Measurements from ENCODE around the gene DNAAF9.
A peak's percentile ranks its signal among the peaks of the same experiment; 100 is the strongest.
"Not testable (repeated sequence)": the region's sequence is repeated elsewhere in the genome, so short reads cannot be mapped to it uniquely, and the experiment has no call there.

DNAAF9 gene

DNA sequence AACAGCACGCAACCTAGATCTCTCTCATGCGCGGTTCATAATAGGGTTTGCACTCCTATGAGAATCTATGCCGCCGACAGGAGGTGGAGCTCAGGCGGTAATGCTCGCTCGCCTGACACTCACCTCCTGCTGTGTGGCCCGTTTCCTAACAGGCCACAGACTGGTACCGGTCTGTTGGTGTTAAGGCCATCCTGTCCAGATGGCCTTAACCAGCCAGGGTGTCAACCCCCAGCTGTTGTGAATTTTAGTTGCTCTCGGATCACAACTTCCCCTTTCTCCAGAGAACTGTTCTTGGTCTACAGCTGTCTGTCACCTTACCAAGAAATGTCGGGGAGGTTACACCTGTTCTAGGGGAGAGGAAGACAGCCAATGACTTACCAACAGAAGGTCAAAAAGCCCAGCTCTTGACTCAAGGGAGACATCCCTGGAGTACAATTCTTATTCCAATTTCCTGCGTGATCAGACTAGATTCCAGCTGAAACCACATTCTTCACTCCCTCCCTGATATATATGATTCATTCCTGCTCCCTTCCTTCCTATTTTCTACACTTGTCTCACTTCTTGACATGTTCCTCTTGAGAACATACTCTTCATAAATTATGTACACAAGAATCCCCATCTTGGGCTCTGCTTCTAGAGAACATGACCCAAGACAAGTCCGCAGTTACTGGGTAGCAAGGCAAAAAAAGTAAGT, 23.1 kb upstream of the DNAAF9 start:
- TF ChIP-seq, protein P1, sequence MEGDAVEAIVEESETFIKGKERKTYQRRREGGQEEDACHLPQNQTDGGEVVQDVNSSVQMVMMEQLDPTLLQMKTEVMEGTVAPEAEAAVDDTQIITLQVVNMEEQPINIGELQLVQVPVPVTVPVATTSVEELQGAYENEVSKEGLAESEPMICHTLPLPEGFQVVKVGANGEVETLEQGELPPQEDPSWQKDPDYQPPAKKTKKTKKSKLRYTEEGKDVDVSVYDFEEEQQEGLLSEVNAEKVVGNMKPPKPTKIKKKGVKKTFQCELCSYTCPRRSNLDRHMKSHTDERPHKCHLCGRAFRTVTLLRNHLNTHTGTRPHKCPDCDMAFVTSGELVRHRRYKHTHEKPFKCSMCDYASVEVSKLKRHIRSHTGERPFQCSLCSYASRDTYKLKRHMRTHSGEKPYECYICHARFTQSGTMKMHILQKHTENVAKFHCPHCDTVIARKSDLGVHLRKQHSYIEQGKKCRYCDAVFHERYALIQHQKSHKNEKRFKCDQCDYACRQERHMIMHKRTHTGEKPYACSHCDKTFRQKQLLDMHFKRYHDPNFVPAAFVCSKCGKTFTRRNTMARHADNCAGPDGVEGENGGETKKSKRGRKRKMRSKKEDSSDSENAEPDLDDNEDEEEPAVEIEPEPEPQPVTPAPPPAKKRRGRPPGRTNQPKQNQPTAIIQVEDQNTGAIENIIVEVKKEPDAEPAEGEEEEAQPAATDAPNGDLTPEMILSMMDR (conservative IDR thresholded peaks at IDR 0.05; ENCODE audit: control insufficient read depth, insufficient read depth, low read depth, low read length): no peak
- DNase-seq (ENCODE audit: low read depth): no peak
- no peak overlapping the region for H3K4me3 ChIP-seq (ENCODE audit: control insufficient read depth, low read depth, low read length)

DNA sequence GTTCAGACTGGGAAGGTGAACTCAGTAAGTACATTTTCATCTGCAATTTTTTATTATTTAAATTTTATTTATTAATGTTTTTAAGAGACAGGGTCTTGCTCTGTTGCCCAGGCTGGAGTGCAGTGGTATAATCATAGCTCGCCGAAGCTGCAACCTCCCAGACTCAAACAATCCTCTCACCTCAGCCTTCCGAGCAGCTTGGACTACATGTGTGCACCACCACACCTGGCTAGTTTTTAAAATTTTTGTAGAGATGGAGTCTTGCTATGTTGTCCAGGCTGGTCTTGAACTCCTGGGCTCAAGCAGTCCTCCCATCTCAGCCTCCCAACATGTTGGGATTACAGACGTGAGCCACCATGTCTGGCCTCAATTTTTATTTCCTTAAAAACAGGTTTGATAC, 19.3 kb upstream of the DNAAF9 start:
- not testable (repeated sequence) for DNase-seq (ENCODE audit: low read depth); H3K4me3 ChIP-seq (ENCODE audit: control insufficient read depth, low read depth, low read length)

DNA sequence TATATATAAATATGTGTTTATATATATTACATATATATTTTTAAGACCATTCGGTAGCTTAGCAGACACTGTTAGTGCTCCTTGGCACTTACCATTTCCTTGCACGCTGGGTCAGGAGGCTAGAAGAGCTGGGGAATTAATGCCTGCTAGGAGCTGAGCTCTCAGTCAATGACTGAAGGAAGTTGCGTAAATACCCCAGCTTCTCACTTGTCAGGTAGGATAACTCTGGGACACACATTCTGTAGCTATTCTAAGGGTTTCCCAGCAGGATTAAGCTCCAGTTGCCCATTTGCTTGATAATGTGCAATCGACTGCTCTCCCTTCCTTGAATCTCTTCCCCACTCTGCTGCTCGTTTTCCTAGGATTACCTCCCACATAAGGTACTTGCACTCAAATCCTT, 15.7 kb upstream of the DNAAF9 start:
- TF ChIP-seq, protein P1 (conservative IDR thresholded peaks at IDR 0.05; ENCODE audit: control insufficient read depth, insufficient read depth, low read depth, low read length): no peak
- no peak overlapping the region for H3K4me3 ChIP-seq (ENCODE audit: control insufficient read depth, low read depth, low read length)
- DNase-seq (ENCODE audit: low read depth): no peak

DNA sequence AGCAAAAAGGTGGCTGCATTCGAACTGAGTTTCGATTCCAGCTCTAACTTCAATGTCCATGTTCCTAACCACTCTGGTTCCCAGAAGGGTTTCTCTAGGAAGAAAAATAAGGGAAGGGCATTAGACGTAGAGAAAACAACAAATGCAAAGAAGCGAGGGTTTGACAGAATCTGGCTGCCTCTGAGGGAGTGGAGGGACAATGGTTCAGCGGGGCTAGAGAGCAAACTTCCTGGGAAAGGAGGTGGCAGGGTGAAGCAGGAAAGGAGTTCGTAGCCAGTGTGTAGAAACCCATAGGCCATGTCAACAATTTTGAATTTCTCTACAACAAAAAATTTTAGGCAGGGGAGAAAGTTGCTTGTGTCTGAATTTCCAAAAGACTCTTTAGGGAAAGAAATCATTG, 14.5 kb upstream of the DNAAF9 start:
- H3K4me3 ChIP-seq (ENCODE audit: control insufficient read depth, low read depth, low read length): no peak overlapping the region
- TF ChIP-seq, protein P1 (conservative IDR thresholded peaks at IDR 0.05; ENCODE audit: control insufficient read depth, insufficient read depth, low read depth, low read length): no peak

DNA sequence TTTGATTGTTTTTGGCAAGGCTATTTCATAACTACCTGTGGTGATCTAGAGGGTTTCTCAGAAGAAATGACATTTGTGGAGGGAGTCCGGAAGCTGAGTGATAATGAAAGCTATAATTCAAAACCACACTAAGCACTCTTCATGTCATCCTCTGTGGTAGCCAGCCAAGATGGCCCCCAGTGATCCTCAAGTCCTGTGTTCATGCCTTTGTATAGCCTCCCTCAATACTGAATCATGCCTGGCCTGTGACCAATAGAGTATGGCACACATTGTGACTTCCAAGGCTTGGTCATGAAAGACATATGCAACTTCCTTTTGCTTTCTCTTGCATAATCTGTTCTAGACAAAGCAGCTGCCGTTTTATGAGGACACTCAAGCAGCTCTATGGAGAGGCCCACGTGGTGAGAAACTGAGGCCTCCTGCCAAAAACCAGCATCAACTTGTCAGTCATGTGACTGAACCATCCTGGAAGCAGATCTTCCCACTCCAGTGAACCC, 12.8 kb upstream of the DNAAF9 start:
- no peak overlapping the region for H3K4me3 ChIP-seq (ENCODE audit: control insufficient read depth, low read depth, low read length)
- TF ChIP-seq, protein P1 (conservative IDR thresholded peaks at IDR 0.05; ENCODE audit: control insufficient read depth, insufficient read depth, low read depth, low read length): no peak
- peak; percentile 93 for DNase-seq (ENCODE audit: low read depth)

More for the DNA sequence above, 14.5 kb upstream of the DNAAF9 start:
- no peak for DNase-seq (ENCODE audit: low read depth)

DNA sequence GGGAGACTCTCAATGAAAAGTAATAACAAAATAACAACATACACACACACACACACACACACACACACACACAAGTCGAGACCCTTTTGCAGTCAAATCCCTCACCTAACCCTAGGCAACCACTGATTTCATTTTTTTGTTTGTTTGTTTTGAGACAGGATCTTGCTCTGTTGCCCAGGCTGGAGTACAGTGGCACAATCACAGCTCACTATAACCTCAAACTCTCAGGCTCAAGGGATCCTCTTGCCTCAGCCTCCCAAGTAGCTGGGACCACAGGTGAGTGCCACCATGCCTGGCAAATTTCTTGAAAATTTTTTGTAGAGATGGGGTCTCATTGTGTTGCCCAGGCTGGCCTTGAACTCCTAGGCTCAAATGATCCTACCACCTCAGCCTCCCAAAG, 10.7 kb upstream of the DNAAF9 start:
- H3K4me3 ChIP-seq (ENCODE audit: control insufficient read depth, low read depth, low read length): not testable (repeated sequence)

DNA sequence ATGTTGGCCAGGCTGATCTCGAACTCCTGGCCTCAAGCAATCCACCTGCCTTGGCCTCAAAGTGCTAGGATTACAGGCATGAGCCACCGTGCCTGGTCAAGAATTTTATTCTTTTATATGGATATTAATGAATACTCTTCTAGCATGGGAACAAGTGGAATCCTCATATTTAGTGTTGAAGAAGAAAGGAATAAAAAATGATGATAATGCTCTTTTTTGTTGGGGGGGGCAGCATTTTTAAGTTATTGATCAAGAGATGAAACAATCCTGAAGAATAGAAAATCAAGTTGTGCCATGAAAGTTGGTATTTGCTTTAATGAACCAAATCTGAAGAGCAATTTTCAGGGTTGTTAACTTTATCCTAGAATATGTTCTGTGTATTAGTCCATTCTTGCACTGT, 6.7 kb upstream of the DNAAF9 start:
- no peak for DNase-seq (ENCODE audit: low read depth)
- TF ChIP-seq, protein P1 (conservative IDR thresholded peaks at IDR 0.05; ENCODE audit: control insufficient read depth, insufficient read depth, low read depth, low read length): no peak
- no peak overlapping the region for H3K4me3 ChIP-seq (ENCODE audit: control insufficient read depth, low read depth, low read length)

More for the DNA sequence above, 10.7 kb upstream of the DNAAF9 start:
- DNase-seq (ENCODE audit: low read depth): not testable (repeated sequence)

DNA sequence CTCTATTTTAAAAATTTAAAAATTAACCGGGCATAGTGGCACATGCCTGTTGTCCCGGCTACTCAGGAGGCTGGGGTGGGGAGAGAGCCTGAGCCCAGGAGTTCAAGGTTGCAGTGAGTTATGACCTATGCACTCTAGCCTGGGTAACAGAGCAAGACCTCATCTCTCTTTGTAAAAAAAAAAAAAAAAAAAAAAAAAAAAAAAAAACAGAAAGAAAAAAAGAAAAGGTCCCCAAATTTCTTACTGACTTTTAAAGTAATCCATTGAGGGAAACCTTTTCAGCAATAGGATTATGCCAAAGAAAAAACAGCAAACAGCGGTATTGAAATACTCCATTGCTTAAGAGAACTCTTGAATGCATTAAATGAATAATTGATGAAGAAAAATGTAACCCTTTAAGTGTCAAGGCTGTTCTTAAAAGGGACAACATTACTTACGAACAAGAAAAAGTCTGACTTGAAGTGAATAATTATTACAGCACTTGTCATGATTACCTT, 6.0 kb upstream of the DNAAF9 start:
- no peak overlapping the region for H3K4me3 ChIP-seq (ENCODE audit: control insufficient read depth, low read depth, low read length)
- TF ChIP-seq, protein P1 (conservative IDR thresholded peaks at IDR 0.05; ENCODE audit: control insufficient read depth, insufficient read depth, low read depth, low read length): no peak
- no peak for DNase-seq (ENCODE audit: low read depth)
